RCC 7860 (cell line): ENCODE measurements around the gene LILRB3.
"Not testable (repeated sequence)": the region's sequence is repeated elsewhere in the genome, so short reads cannot be mapped to it uniquely, and the experiment has no call there.

Experiments used
- DNase-seq: peaks from one replicate; pipeline ENCODE4 v3.0.0-alpha.2; 2015; ENCODE audit warnings: low spot score
- FAIRE-seq: peaks from 2 replicates; lab custom pipeline; 2012; peaks lifted over from hg19 to GRCh38; lab: Jason Lieb, UNC

The LILRB3 gene

DNA sequence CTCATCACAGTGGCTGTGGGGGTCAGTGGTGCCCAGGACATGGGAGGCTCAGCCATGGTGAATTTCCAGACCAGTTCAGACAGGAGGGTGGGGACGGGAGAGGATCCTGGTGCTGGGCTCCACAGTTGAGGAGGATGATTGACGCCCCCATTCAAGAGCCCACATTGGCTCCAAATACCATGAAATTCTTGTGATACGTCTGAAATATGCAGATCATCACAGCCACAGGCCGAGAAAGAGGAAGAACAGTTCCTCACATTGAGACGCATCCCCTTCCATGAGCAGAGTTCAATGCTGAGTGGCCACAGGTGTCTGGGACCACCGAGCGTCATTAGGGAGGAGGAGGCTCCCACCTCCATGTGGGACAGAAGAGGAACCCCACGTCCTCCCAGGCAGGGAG lies 21.0 kb upstream of the LILRB3 start:
- DNase-seq, FAIRE-seq: not testable (repeated sequence)

DNA sequence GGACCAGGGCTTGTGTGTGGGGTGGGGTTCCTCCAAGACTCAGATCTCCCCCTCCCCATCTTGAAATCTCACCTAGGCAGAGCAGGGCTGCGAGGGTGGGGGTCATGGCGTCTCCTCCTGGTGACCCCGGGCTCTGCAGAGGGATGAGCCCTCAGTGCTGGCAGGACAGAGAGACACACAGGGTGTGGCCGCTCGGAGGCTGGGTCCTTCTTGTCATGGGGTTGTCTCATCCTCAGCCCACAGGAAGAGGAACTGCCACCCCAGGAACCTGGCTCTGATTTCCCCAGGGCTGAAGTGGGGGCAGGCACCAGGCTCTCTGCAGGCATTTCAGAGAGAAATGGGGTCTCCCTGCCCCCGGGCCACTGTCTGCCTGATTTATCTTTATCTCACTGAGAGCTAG lies 19.8 kb upstream of the LILRB3 start, which contains the start of gene LILRA6:
TSS of gene LILRA6 (minus strand) at position 145 of the 400 bp plus-strand sequence.
- DNase-seq, result not testable (repeated sequence)

DNA sequence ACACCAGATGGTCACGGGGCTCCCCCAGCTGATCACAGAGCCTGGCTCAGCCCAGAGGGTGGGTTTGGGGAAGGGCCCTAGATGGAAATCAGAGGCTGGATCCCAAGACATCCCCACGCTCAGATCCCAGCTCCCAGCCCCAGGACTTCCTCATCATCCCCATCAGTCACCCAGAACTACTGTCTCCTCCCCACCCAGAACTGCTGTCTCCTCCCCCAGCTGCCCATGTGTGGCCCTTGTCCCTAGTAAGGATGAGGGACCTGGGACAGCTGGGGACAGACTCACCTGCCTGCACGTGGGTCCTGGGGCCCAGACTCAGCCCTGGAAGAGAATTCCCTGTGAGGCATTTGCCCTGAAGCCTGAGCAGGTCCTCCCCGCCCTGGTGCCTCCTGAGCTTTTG lies 19.4 kb upstream of the LILRB3 start:
- FAIRE-seq, DNase-seq: not testable (repeated sequence)

More for the DNA sequence above, 19.8 kb upstream of the LILRB3 start, which contains the start of gene LILRA6:
- not testable (repeated sequence) for FAIRE-seq

DNA sequence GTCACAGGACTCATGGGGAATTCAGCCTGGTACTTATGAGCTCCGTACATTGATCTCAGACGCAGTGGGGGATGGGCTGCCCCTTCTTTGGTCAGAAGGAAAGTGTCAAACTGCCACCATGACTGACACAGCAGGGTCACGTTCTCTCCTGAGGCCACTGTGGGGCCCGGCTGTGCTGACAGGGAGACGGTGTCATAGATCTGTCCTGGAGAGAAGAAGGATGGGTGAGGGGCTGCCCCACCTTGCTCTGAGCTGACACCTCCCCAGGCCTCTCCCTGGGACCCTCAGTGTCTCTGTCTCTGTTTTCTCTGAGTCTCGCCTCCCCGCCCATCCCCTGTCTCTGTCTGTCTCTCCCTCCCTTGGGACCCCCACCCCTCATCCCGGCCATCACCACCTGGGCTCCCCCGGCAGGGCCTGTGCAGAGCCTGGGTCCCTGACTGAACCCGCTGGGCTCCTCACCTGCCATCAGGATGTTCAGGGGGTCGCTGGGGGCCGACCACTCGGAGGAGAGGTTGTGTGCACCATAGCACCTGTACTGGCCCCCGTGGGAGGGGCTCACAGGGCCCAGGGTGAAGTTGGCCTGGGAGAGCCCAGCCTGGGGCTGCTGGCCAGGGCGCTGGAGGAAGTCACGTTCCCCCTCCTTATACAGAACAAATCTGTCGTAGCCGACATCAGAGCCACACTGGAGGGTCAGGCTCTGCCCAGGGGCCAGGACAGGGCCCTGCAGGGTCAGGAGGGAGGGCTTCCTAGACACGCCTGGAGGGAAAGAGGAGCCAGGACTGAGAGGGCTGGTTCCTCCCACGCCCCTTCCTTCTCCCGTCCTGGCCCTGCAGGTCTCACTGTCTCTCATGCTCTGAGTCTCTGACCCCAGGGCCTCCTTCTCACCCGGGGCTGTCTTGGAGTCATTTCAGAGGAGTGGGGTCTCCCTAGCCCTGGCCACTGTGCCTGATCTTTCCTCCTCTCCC lies 17.8 kb upstream of the LILRB3 start:
- DNase-seq, FAIRE-seq: not testable (repeated sequence)

DNA sequence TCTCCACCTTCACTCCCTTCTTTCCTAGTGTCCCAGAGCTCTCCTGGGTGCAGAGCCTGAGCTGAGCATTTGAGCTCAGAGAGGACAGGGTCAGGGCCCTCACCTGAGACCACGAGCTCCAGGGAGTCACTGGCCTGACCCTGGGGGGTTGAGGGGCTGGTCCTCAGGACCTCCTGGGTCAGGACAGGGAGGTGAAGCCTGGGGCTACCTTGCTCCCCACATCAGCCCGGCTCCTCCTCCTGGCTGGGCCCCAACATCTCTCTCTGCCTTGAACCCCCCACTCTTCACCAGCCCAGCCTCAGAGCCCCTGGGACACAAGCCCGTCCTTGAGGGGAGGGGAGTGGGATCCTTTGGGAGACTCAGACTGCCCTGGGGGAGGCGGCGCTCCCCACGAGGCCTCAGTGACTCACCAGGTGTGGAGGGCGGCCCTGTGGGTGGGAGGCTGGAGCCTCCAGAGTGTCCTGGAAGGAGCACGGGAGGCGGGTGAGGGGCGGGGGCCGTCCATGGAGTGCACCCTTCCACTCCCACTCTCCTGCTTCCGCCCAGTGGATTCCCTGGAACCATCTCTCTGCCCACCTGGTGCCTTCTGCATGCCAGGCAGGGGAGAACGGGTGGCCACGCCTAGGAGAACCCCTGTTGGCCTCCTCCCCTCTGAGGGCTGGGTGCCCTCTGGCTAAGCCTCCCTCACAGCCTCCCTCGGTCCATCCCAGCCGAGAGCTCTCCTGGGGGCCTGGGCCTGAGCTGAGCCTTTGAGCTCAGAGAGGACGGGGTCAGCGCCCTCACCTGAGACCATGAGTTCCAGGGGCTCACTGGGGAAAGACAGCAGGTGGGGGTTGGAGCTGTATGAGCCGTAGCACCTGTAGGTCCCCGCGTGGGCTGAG lies 16.9 kb upstream of the LILRB3 start:
- DNase-seq, result not testable (repeated sequence)

DNA sequence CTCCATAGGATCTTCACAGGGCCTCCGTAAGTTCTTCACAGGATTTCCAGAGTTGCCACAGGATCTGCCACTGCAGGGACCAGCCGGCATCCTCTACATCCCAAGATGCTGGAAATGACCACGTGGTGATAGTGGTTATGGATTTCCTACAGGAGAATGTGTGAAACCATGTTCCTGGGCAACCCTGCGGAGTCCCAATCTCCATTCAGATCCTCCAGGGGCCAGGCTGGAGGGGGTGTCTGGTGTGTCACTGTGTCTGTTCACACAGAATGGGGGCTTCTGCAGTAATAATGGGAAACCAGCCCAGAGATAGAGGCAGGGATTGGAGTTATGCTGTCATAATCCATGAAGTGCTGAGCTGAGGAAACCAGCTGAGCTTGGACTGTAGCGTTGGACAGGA lies 11.1 kb upstream of the LILRB3 start:
- DNase-seq (no peak), FAIRE-seq (no peak)

More for the DNA sequence above, 16.9 kb upstream of the LILRB3 start:
- not testable (repeated sequence) for FAIRE-seq

DNA sequence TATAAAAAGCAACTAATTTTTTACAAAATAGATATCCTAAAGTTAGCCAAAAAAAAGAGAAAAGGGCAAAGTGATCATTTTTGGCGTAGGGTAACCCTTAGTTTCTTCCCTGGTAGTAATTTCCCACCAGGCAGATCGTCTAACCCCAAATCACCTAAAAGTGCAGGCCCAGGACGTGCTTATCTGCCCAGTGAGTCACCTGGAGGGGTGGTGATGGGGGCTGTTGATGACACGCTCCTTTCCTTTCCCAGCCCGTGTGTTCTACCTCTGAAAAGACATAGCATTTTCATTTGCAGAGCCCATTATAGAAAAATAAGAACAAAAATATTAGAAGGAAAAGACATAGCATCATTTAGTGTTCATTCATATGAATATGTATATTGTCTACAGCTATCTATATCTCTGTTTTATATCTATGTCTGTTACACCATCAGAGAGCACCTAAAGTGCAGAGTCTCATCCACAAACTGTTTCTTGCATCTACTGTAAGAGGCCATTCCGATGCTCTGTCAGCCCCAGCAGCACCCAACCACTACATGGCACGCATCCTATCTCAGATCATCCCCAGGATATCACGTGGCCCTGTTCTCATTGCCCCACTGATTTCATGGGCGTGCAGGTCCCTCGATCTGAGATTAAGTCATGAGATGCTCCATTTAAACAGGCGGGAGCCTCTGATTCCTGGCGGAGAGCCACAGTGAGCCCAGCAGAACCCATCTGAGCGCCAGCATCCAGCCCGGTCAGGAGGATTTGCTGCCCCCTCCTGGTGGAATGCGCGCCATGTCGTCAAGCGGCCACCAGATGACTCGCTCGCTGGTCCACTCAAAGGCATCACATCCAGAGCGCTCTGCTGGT lies 8.5 kb upstream of the LILRB3 start:
- no peak for FAIRE-seq

DNA sequence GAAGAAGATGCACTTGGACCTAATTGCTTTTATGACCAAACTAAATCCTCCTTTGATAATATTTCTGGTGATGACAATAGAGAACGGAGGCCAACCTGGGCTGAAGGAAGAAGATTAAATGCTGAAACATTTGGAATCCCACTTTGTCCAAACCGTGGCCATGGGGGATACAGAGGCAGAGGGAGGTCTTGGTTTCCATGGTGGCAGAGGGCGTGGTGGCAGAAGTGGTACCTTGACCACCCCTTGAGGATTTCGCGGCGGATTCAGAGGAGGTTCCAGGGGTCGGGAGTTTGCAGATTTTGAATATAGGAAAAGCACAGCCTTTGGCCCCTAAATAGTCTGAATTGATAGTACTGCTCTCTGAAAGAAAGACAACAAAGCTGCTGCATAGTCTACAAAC lies 7.2 kb upstream of the LILRB3 start:
- no peak for FAIRE-seq
- DNase-seq, result no peak

More for the DNA sequence above, 8.5 kb upstream of the LILRB3 start:
- peak; percentile 54 for DNase-seq

DNA sequence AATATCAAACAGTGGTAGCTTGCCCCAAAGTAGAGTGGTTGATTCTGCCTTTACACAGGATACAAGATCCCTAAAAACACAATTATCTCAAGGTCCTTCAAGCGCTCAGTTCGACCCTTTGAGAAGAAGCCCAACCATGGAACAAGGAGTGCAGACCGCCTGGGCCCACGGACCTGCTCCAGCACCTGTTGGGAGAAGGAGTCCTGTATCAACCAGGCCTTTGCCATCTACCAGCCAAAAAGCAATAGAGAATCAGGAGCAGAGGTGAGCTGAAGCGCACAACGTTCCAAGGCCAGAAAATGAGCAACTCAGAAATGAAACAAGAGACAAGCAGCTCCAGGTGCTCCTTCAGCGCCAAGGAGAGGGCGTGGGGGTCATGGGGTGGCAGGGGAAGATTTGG lies 6.3 kb upstream of the LILRB3 start:
- no peak for FAIRE-seq
- DNase-seq, result no peak

DNA sequence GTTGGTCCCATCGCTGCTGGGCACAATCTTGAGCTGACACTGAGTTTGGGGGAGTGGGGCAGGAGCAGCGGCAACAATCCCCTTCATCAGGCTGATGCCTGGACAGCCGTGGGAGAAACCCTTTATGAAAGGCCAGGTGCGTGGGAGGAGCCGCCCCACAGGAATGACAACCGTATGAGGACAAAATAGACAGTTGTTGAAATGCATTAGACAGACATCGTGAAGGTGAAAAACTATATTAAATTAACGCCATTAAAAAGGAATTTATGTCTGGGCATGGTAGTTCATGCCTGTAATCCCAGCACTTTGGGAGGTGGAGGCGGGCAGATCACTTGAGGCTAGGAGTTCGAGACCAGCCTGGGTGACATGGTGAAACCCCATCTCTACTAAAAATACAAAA lies 1.8 kb upstream of the LILRB3 start:
- not testable (repeated sequence) for DNase-seq

DNA sequence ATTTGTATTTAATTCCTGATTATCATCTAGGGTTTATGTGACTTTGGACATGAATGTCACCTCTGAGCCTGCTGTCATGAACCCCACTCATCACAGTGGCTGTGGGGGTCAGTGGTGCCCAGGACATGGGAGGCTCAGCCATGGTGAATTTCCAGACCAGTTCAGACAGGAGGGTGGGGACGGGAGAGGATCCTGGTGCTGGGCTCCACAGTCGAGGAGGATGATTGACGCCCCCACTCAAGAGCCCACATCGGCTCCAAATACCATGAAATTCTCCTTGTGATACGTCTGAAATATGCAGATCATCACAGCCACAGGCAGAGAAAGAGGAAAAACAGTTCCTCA lies 1.1 kb upstream of the LILRB3 start:
- DNase-seq, FAIRE-seq: not testable (repeated sequence)

More for the DNA sequence above, 1.8 kb upstream of the LILRB3 start:
- FAIRE-seq, result not testable (repeated sequence)

DNA sequence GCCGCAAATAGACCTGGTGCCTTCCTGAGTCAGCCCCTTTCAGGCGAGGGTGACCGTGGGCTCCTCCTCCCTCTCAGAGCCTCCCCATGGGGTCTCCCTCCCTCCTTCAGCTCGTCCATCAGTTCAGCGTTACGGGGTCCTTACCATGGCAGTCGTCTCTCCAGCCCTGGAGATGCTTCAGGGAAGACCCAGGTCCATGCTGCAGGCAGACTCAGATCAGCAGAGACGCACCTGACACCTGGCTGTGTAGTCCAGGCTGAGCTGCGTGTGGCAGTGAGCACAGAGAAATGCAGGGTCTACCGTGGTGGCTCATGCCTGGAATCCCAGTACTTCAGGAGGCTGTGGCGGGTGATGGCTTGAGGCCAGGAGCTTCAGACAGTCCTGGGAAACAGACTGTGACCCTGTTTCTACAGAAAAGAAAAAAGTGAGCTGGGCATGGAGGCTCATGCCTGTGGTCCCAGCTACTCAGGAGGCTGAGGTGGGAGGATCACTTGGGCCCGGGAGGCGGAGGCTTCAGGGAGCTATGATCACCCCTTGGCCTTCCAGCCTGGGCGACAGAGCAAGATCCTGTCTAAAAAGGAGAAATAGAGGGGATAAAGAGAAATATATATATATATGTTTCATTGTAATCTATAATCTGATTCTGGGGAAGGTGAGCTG lies 600 bp upstream of the LILRB3 start:
- FAIRE-seq, DNase-seq: not testable (repeated sequence)

DNA sequence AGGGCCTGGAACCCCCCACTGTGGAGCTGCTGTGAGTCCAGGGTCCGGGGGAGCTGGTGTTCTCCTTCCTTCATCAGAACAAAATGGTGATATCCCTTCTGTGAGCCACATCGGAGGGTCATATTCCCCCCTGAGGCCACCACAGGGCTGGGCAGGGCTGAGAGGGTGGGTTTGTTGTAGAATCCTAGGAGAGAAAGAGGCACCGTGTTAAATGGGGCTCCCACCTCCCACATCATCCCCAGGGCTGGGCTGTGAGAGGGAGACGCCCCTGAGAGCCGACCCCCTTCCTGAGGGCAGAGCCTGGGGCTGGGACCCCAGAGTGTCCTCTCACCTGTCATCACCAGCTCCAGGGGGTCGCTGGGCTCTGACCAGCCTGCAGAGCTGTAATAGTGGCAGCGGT lies 860 bp downstream of the LILRB3 start:
- not testable (repeated sequence) for DNase-seq, FAIRE-seq

DNA sequence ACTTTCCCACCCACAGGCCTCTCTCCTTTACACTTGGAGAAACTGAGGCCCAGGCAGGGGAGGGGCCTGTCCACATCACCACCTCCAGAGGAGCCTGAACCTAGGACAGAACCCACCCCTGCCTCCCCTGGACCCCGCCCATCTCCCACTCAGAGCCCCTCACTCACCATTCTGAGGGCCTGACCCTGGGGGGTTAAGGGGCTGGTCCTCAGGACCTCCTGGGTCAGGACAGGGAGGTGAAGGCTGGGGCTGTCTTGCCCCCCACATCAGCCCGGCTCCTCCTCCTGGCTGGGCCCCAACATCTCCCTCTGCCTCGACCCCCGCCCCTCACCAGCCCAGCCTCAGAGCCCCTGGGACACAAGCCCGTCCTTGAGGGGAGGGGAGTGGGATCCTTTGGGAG lies 3.1 kb downstream of the LILRB3 start:
- not testable (repeated sequence) for DNase-seq, FAIRE-seq

DNA sequence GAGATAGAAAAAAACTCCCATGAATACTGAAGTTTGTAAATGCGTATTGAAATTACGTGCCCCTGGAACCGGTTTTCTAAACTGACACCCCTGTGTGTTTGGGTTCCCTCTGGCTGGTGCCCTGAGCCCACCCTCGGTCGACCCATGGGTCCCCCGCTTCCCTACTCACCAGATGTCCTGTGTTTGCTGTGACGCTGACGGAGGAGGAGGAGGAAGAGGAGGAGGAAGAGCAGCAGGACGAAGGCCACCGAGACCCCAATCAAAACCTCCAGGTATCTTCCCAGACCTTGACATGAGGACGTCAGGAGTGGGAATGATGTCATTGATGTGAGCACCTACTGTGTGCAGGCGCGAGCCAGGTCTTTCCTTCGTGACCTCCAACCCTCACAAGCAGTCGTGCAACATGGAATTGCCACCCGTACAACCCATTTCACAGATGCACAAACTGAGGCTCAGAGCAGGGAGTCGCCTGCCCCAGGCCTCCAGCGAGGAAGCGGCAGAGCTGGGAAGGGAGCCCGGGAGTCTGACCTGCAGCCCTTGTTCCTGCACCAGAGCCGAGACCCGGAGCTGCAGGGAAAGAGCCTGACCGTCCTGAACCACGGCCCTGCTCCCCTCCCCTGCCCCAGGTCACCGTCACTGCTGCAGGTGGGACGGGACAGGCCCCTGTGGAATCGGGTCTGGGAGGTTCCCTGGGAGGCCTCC lies 3.7 kb downstream of the LILRB3 start:
- no peak for FAIRE-seq
- DNase-seq, result no peak

DNA sequence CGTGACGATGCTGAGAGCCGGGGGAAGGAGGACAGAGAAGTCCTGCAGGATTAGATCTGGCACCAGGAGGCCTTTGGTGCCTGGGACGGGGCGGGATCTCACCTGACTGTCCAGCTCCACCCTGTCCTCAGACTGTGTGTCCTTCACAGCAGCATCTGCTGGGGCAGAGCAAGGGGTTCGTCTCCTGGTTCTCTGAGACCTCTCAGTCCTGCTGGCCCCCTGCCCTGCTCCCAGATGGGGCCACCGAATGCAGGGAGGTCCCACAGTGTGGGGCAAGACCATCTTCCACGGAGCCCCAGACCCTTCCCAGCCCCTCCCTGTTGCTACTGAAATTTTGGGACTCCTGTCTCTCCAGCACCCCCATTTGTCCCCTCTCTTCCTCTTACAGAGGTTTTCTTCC lies 4.5 kb downstream of the LILRB3 start:
- FAIRE-seq (no peak), DNase-seq (no peak)

DNA sequence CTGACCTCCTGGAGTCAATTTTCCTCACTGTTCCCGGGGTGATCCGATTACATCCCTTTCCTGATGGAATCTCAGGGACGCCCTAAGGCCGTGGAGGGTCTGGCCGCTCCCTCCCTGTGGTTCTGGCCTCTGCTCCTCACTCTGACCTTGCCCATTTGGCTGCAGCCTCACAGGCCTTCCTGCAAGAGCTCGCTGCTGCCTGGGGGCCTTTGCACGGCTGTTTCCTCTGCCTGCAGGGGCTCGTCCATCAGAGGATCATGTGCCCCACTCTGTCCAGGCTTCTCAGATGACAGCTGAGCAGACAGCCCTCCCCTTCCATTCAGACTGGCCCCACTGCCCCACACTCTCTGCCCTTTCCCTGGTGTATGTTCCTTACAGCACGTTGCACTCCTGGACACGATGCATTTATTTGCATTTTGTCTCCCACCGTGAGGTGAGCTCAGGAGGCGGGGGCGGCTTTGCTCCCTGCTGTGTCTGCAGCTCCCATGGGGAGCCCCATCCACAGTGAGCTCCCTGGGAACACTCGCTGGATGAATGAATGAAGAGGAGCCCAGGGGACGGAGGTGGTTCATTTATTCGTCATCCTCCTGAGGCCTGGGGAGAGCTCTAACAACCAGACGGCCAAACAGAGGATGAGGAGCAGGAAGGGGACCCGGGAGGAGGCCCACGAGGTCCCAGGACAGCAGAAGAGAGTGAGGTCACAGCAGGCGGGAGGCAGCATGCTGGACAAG lies 5.1 kb downstream of the LILRB3 start:
- FAIRE-seq, result not testable (repeated sequence)

DNA sequence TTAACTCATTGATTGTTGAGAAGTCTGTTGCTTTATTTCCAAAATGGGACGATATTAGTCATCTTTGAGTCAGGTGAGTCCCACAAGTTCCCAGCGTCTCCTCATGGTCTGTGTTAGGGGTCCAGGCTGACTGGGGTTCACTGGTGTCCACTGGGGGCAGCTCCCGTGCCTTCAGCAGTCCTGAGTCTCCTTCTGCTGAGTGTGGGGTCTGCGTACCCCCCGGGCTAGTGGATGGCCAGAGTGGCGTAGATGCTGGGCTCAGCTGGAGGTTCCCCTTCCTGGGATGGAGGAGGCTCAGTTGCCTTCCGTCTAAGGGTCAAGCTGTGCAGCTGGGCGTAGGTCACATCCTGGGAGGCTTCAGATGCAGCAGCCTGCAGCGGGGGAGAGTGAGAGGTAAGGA lies 5.9 kb downstream of the LILRB3 start:
- FAIRE-seq, result no peak
- DNase-seq, result no peak

More for the DNA sequence above, 5.1 kb downstream of the LILRB3 start:
- DNase-seq, result not testable (repeated sequence)
